Spinal cord (tissue), 10 donors: ENCODE data around the gene FRMD4A. TPM values are rescaled to one million over a fixed set of nuclear protein-coding genes. Genes with fewer than 3 reads are reported as not detected.

Source experiments
- DNase-seq, 6 donors: peaks; one replicate each; pipeline versions ENCODE4 v3.0.0 to v3.0.0-alpha.2; 2013 to 2015; ENCODE audit warnings: low spot score in 6 of 6, low read depth in 4 of 6
- H3K27ac ChIP-seq: one replicate; pipeline ENCODE4 v1.5.1; 2013; ENCODE audit warnings: low read depth, low read length, control low read depth
- H3K27me3 ChIP-seq: one replicate; pipeline ENCODE4 v1.6.1; 2013; ENCODE audit warnings: low read length; ENCODE audit not compliant: control insufficient read depth, insufficient read depth
- H3K36me3 ChIP-seq: one replicate; pipeline ENCODE4 v1.6.1; 2013; ENCODE audit warnings: low read length; ENCODE audit not compliant: control insufficient read depth, insufficient read depth
- H3K4me1 ChIP-seq: one replicate; pipeline ENCODE4 v1.6.1; 2013; ENCODE audit warnings: low read length; ENCODE audit not compliant: control insufficient read depth, insufficient read depth
- H3K4me3 ChIP-seq: one replicate; pipeline ENCODE4 v1.5.1; 2013; ENCODE audit warnings: low read depth, low read length, control low read depth
- H3K9me3 ChIP-seq: one replicate; pipeline ENCODE4 v1.6.1; 2013; ENCODE audit warnings: low read length; ENCODE audit not compliant: control insufficient read depth, insufficient read depth
- WGBS: methylation state at CpG from one replicate; pipeline ENCODE4 v1.1.5; 2013; ENCODE audit warnings: missing lambda C conversion rate; ENCODE audit not compliant: insufficient coverage; 5-methylcytosine and 5-hydroxymethylcytosine counted together
- polyA plus RNA-seq, 2 donors: library from polyadenylated mRNA; unstranded; fragments of 120-200 nt; gene quantifications; one replicate each; pipeline ENCODE4 v1.2.1, GENCODE V29; 2013; ENCODE audit not compliant: insufficient read length in 2 of 2
- total RNA-seq, 2 donors: library from RNA; depleted of rRNA in 1 of 2; stranded (reverse); fragments of 120-200 nt in 1 of 2; fragments of >200 nt in 1 of 2; gene quantifications; one replicate each; pipeline versions ENCODE4 v1.2.3 to v1.2.4, GENCODE V29; 2013 to 2014
- donor health status: healthy.

FRMD4A gene
- total and polyA plus RNA-seq, 4 donors, result 75.4 to 97.8 (median 91.8) TPM

DNA sequence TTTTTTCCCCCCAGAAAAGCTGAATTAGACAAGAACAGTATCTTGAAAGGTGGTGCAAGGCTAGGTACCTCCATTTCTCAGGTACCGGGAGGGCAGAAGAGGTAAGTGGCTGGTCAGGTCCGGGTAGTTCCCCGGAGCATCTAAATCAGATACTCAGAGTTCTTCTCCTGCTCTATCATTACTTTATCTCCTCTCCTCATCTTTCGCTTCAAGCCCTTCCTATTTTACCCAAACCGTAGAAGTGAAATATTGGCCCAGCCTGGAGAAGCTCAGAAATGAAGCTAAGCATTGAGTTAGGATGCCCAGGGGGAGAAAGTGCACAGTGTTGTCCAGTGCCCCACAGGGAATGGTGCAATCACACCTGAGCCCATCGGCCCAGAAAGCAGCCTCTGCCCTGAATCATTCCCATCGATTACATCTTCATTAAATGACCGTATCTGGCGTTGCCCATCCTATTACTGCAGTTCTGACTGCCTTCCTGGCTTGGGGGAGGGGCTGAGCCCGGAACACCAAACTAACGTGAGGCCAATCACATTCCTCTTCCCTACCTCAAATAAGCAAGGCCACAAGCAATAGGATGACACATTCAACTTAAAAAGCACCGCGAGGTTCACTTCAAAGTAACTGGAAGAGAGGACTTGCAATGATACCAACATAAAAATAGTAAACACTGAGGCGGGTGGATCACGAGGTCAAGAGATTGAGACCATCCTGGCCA lies 627.5 kb downstream of the FRMD4A start:
- 73% methylated on average over 6 of the region's 15 CpGs for WGBS
- no peak for DNase-seq
- H3K27ac ChIP-seq, result no peak overlapping the region
- H3K9me3 ChIP-seq, result no peaks in the 10 kb centered on the region
- H3K4me1 ChIP-seq, result peaks cover 31% of the 10 kb centered on the region
- H3K27me3 ChIP-seq, result no peaks in the 10 kb centered on the region
- peaks cover 47% of the 10 kb centered on the region for H3K36me3 ChIP-seq
- H3K4me3 ChIP-seq, result no peak overlapping the region

DNA sequence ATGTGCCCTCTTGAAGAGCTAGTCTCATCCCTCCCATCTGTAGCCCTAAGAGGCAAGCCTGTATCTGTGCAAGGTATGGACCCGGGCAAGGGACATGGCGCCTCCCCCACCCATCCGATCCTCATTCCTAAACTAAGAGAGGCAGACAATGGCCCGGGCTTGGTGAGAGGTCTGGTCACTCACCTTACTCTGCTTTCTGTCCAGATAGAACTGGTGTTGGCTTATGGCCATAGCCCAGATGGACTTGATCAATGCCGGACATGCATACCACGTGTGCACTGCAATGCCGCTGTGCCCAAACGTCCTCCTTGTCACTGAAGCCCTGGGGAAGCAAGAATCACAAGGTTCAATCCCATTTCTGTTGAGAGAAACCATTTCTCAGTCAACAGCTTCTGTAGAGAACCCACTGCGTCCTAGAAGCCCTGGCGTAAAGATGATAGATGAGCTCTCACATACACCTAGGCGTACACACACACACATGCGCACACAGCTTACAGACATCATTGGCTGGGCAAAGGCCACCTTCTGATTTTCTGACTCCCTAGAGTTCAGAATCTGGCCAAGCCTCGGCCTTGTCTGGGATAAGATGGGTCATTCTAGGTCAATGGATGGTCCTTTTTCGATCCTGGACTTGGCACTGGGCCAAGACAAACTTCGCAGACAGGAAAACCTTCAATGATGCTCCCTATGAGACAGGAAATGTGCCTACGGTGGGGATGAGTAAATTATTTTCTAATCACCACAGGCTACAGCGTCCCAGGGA lies 629.4 kb downstream of the FRMD4A start:
- no peak overlapping the region for H3K27ac ChIP-seq
- H3K27me3 ChIP-seq, result no peaks in the 10 kb centered on the region
- peaks cover 14% of the 10 kb centered on the region for H3K4me1 ChIP-seq
- WGBS, result 95% methylated on average over 11 of the region's 17 CpGs
- no peak overlapping the region for H3K4me3 ChIP-seq
- H3K9me3 ChIP-seq, result no peaks in the 10 kb centered on the region
- DNase-seq, result no peak
- peaks cover 50% of the 10 kb centered on the region for H3K36me3 ChIP-seq

DNA sequence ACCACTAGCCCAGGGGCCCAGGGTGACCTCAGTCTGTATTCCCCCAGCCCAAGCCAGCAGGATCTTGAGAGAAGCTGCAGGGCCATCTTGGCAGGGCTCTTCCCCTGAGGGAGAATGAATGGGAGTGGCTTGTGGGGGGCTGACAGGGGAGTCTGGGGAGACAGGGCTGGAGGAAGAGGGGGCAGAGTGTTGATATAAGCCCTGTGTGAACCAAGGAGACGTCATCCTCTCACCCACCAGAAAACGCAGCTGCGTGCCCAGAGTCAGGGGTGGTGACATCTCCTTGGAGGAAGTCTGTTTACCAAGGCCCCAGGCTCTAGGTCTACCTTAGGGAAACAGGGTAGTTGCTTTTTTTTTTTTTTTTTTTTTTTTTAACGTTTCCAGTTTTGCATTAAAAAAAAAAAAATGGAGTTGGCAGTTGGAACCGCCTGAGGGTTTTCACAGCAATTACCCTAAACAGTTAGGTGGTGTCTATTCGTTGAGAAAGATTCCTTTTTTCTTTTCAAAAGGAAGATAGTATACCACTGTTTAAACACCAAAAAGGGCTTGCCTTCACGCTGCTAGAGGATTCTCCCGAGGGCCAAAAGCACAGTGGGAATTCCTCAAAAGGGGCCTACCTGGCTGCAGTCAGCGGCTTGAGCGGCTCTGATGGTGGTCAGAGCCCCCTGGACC lies 630.1 kb downstream of the FRMD4A start:
- H3K4me3 ChIP-seq, result no peak overlapping the region
- H3K4me1 ChIP-seq, result peaks cover 6% of the 10 kb centered on the region
- H3K27ac ChIP-seq, result no peak overlapping the region
- 83% methylated on average over 4 of the region's 10 CpGs for WGBS
- H3K27me3 ChIP-seq, result no peaks in the 10 kb centered on the region
- H3K36me3 ChIP-seq, result peaks cover 57% of the 10 kb centered on the region
- no peaks in the 10 kb centered on the region for H3K9me3 ChIP-seq
- DNase-seq, result no peak

DNA sequence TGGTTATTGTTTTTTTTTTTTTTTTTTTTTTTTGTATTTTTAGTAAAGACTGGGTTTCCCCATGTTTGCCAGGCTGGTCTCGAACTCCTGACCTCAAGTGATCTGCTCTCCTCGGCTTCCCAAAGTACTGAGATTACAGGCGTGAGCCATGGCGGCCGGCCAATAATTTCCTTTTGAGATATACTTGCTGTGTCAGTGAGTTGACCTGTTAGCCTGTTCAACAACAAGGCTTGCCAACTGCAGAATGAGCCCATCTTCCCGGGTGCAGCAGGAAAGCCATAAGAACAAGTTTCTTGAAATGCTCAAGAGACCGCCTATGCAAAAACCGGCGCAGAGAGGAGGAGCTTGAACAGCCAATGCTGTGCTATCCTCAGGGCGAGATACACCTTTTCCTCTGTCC lies 631.5 kb downstream of the FRMD4A start:
- no peak for DNase-seq
- Histone ChIP-seq H3K36me3 (peaks cover 54% of the 10 kb centered on the region), H3K4me1 (peaks cover 5% of the 10 kb centered on the region), H3K27ac (no peak overlapping the region), H3K4me3 (no peak overlapping the region), H3K9me3 (no peaks in the 10 kb centered on the region), H3K27me3 (no peaks in the 10 kb centered on the region)
- 84% methylated on average over 10 of the region's 10 CpGs for WGBS

DNA sequence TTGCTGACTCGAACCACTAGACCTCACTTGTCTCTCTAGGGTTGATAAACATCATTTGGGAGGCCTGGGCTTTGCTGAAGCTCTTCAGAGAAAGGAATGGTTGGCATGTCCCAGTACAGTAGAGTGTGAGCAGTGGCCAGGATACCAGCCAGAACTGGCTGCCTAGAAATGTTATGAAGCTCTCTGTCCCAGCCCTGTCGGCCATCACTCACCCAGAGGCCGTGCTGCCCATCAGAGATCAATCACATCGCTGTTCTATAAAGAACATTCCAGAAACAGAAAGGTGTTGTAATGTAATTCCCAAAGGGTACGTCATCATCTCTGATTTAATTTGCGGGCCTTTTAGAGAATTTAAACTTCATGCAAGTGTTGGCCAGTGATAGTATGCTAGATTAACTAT lies 632.5 kb downstream of the FRMD4A start:
- 94% methylated on average over 2 of the region's 6 CpGs for WGBS
- H3K36me3 ChIP-seq, result peaks cover 63% of the 10 kb centered on the region
- no peaks in the 10 kb centered on the region for H3K9me3 ChIP-seq
- no peaks in the 10 kb centered on the region for H3K27me3 ChIP-seq
- no peak overlapping the region for H3K4me3 ChIP-seq
- H3K4me1 ChIP-seq, result peaks cover 2% of the 10 kb centered on the region
- H3K27ac ChIP-seq, result no peak overlapping the region
- no peak for DNase-seq

DNA sequence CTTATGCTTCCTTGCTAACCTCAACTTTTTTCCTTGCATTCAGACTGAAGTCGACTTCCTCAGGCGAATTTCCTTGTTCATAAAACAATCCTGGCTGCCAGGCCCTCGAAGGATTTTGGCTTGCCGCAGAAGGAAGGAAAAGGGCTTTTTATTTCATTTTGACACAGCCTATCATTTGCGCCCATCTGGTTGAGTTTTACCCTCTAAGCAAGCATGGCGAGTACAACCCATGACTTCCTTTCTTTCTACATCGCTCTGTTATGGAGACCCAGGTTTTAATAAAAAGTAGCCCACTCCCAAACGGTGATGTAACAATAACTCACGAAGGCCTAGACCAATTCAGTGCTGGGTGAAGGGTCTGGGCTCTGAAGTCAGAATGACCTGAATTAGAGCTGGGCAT lies 634.7 kb downstream of the FRMD4A start:
- H3K36me3 ChIP-seq, result peaks cover 72% of the 10 kb centered on the region
- WGBS, result 88% methylated on average over 6 of the region's 9 CpGs
- no peak overlapping the region for H3K27ac ChIP-seq
- no peaks in the 10 kb centered on the region for H3K4me1 ChIP-seq
- no peaks in the 10 kb centered on the region for H3K27me3 ChIP-seq
- DNase-seq, result no peak
- no peak overlapping the region for H3K4me3 ChIP-seq
- no peaks in the 10 kb centered on the region for H3K9me3 ChIP-seq

DNA sequence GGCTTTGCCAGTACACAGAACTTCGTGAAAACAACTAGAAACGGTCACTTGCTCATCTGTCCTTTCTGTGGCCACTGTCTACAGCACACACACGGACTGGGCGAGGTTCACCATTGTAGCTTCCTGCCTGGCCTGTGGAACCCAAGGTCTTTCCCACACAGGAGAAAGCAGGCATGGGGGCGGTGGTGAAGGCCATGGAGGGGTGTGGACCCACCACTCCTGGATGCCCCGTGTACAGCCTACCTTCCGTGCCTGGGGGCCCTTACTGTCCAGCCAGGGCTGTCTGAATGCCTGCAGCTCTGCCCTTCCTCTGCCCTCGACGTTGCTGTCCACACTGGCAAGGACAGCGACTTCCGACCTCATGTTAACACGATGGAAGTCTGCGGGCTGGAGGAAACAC lies 635.1 kb downstream of the FRMD4A start:
- Histone ChIP-seq H3K9me3 (no peaks in the 10 kb centered on the region), H3K27ac (no peak overlapping the region), H3K4me3 (no peak overlapping the region), H3K4me1 (peaks cover under 1% of the 10 kb centered on the region), H3K36me3 (peaks cover 71% of the 10 kb centered on the region), H3K27me3 (no peaks in the 10 kb centered on the region)
- DNase-seq, result no peak
- 84% methylated on average over 13 of the region's 13 CpGs for WGBS

DNA sequence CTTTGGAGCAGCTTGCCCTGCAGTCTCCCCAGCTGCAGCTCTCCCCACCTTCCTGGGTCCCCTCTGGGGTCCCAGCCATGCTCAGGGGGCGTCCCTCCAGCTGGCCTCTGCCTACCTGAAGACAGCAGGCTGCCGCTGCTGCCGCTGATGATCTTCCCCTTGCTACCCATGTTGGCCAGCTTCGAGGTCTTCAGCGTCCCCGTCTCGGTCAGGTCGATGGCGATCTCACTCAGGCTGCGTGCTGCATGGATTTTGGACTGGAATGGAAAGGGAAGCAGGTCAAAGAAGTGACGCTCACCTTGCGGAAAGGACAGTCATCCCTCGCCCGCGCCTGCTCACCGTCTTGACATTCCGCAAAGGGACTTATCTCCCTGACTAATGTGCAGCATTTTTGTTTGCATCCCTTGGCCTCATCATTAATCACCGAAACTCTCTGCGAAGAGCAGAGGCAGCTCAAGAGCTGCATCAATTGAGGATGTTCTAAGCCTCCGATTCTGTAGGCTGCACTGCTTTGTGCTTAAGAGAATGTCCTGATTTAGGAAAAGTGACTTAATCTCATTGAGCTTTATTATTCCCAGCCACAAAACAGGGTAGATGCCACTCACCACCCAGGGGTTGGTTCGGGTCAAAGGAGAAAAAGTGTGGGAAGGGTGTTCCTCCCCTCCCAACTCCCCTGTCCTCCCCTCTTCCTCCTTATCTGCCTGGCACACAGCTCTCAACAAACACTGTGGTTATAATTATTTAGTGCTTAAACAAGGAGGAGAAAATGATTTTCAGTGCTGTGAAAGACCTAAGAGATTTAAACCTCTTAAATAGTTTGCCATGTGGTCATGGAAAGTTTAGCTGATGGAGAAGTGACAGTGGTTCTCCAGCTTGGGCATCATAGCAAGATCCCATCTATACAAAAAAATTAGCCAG lies 636.7 kb downstream of the FRMD4A start:
- no peak for DNase-seq
- Histone ChIP-seq H3K9me3 (no peaks in the 10 kb centered on the region), H3K4me1 (peaks cover 6% of the 10 kb centered on the region), H3K36me3 (peaks cover 62% of the 10 kb centered on the region), H3K27ac (no peak overlapping the region), H3K4me3 (no peak overlapping the region), H3K27me3 (no peaks in the 10 kb centered on the region)
- WGBS, result 89% methylated on average over 14 of the region's 21 CpGs

DNA sequence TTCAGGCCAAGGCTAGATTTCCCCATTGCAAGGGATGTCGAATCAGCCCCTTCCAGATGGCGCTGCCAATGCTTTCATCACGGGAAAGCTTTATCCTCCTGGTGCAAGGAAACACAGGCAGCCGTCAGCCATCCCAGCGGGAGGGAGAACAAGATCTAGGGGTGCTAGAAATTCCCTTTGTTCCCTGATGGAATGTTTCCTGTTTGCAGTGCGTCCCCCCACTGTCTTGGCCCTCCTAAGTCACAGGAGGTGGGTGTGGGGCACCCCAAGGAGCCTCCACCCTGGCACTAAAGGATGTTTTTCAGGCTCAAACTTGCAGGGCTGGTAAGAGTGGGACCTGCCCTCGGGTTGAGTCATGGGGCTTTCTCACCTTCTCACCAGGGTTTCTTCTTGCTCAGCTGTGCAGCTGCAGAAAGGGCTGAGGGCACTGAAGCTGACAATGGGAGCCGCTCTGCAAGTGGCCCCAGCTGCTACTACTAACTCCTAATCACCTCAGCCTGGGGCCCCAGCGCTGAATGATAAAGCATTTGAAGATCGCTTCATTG lies 640.4 kb downstream of the FRMD4A start:
- peaks cover 15% of the 10 kb centered on the region for H3K4me1 ChIP-seq
- H3K36me3 ChIP-seq, result peaks cover 39% of the 10 kb centered on the region
- DNase-seq, result peak in 2 of 6 donors; percentile 62 to 87
- 33% methylated on average over 7 of the region's 10 CpGs for WGBS
- H3K4me3 ChIP-seq, result no peak overlapping the region
- H3K27ac ChIP-seq, result no peak overlapping the region
- no peaks in the 10 kb centered on the region for H3K27me3 ChIP-seq
- no peaks in the 10 kb centered on the region for H3K9me3 ChIP-seq
